ENCODE results near the gene ASIC2. TPM values are rescaled to one million over a fixed set of nuclear protein-coding genes. Genes with fewer than 3 reads are reported as not detected.
A peak's percentile ranks its signal among the peaks of the same experiment; 100 is the strongest.
"Not testable (repeated sequence)": the region's sequence is repeated elsewhere in the genome, so short reads cannot be mapped to it uniquely, and the experiment has no call there.

The ASIC2 gene
- total and polyA plus RNA-seq, 9 of the 15 experiments (the other 6 are each of a cell fraction or from before 2014, with no cell fraction given) = not detected

DNA sequence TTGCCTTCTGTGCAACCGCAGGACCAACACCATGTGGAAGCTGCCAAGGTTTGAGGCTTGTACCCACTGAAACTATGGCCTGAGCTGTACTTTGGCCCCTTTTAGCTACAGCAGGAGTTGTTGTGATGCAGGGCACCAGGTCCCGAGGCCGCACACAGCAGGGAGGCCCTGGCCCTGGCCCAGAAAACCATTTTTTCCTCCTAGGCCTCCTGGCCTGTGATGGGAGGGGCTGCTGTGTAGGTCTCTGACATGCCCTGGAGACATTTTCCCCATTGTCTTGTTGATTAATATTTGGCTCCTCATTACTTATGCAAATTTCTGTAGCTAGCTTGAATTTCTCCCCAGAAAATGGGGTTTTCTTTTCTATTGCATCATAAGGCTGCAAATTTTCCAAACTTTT is 311.5 kb downstream of the ASIC2 start (continued):
- TF ChIP-seq, protein P1, sequence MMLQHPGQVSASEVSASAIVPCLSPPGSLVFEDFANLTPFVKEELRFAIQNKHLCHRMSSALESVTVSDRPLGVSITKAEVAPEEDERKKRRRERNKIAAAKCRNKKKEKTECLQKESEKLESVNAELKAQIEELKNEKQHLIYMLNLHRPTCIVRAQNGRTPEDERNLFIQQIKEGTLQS (IDR thresholded peaks at IDR 0.05) = peak; percentile 28; the same call in 1 of the 2 replicates
- TF ChIP-seq, protein P1 (CRISPR knock-in tag; conservative IDR thresholded peaks at IDR 0.05) = not testable (repeated sequence)

DNA sequence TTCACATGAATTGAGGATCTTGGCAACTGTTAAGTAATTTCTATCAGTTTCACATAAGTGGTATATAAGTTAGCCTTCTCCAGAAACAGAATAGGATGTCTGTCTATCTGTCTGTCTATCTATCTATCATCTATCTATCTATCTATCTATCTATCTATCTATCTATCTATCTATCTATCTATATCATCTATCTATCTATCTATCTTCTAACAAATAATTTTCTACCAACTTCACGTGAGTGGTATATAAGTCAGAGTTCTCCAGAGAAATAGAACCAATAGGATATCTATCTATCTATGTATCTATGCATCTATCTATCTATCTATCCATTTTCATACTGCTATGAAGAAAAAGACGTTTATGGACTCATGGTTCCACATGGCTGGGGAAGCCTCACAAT is 312.9 kb downstream of the ASIC2 start:
- in situ Hi-C loops (cut with MboI) = no loop called here
- Histone ChIP-seq H3K27me3 (ENCODE audit: control insufficient read depth in 2 of 2, insufficient read depth in 2 of 2, low read length in 2 of 2) (no peaks in the 10 kb centered on the region), H3K4me1 (replicated peaks in 1 of 2; ENCODE audit: control insufficient read depth in 2 of 2, insufficient read depth in 2 of 2, low read length in 2 of 2) (peaks cover 0 to 3% of the 10 kb centered on the region in 2 experiments; a peak in 3 of 5 replicates), H4K20me1 (replicated peaks; ENCODE audit: control insufficient read depth, insufficient read depth, low read length) (no peaks in the 10 kb centered on the region), H3K9me3 (replicated peaks; ENCODE audit: control insufficient read depth, insufficient read depth, low read depth, low read length) (peaks cover 9% of the 10 kb centered on the region; the same call in 1 of the 2 replicates), H3K4me2 (ENCODE audit: insufficient read depth, low read length) (no peak overlapping the region), H3K4me3 (no peak overlapping the region), H2AFZ (ENCODE audit: low read depth, low read length) (no peak overlapping the region), H3K9ac (ENCODE audit: insufficient read depth in 1 of 2, low read depth in 2 of 2, low read length in 2 of 2) (no peak overlapping the region), H3K36me3 (ENCODE audit: control insufficient read depth, insufficient read depth, low read length) (no peaks in the 10 kb centered on the region), H3K9me1 (ENCODE audit: control insufficient read depth, insufficient read depth, low read length) (no peaks in the 10 kb centered on the region), H3K27ac (ENCODE audit: extremely low read depth, low read depth, low read length) (no peak overlapping the region), H3K79me2 (ENCODE audit: control insufficient read depth, insufficient read depth, low read length) (no peaks in the 10 kb centered on the region)
- CTCF ChIA-PET (ENCODE audit: low intra/inter-chr PET ratio) = no interaction called here
- WGBS (ENCODE audit: insufficient coverage, low coverage, missing lambda C conversion rate) = 10% methylated on average over 2 of the region's 2 CpGs
- no peak for DNase-seq (ENCODE audit: extremely low read depth in 1 of 4, low spot score in 3 of 4)
- ATAC-seq = no peak
- no TSS peak for BruUV-seq (replicated peaks)
- POLR2A ChIA-PET = interaction anchor here (0.8 to 1.9 kb wide), 2 partner anchors 18 to 321 kb away, joined by 3 to 8 read pairs; no protein-coding TSS in a partner anchor
- intact Hi-C loops (cut with micrococcal nuclease) = no loop called here
- no peak for FAIRE-seq
- no peak for TF ChIP-seq KAT8 (IDR thresholded peaks at IDR 0.05; ENCODE audit: low read depth)
- no peak for TF ChIP-seq POLR2H (tag; IDR thresholded peaks at IDR 0.05; ENCODE audit: low read depth)
- no peak for TF ChIP-seq HEY1 (CRISPR knock-in tag; IDR thresholded peaks at IDR 0.05; ENCODE audit: borderline replicate concordance)
- TF ChIP-seq MITF (IDR thresholded peaks at IDR 0.05) = no peak
- TF ChIP-seq CREM (IDR thresholded peaks at IDR 0.05; ENCODE audit: low read depth) = no peak
- TF ChIP-seq ZNF644 (tag; IDR thresholded peaks at IDR 0.05; ENCODE audit: low read depth) = no peak
- peak; percentile 60; the same call in 1 of the 2 replicates for TF ChIP-seq GATAD2B (IDR thresholded peaks at IDR 0.05; ENCODE audit: borderline replicate concordance)
- no peak for TF ChIP-seq ZNF121 (CRISPR knock-in tag; conservative IDR thresholded peaks at IDR 0.05)
- TF ChIP-seq CBX8 (IDR thresholded peaks at IDR 0.05; ENCODE audit: borderline replicate concordance, extremely low read depth, low read depth, low read length, poor library complexity, severe bottlenecking) = no peak
- TF ChIP-seq BMI1 (IDR thresholded peaks at IDR 0.05; ENCODE audit: low read length) = no peak
- peak; percentile 94 for TF ChIP-seq DACH1 (IDR thresholded peaks at IDR 0.05; ENCODE audit: partially characterized antibody)
- TF ChIP-seq L3MBTL2 (IDR thresholded peaks at IDR 0.05) = no peak
- no peak for TF ChIP-seq TGIF2 (CRISPR knock-in tag; IDR thresholded peaks at IDR 0.05)
- no peak for TF ChIP-seq NFE2 (IDR thresholded peaks at IDR 0.05; ENCODE audit: low read depth)
- TF ChIP-seq ZNF23 (CRISPR knock-in tag; IDR thresholded peaks at IDR 0.05) = no peak
- TF ChIP-seq, protein P2, sequence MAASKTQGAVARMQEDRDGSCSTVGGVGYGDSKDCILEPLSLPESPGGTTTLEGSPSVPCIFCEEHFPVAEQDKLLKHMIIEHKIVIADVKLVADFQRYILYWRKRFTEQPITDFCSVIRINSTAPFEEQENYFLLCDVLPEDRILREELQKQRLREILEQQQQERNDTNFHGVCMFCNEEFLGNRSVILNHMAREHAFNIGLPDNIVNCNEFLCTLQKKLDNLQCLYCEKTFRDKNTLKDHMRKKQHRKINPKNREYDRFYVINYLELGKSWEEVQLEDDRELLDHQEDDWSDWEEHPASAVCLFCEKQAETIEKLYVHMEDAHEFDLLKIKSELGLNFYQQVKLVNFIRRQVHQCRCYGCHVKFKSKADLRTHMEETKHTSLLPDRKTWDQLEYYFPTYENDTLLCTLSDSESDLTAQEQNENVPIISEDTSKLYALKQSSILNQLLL (CRISPR knock-in tag; IDR thresholded peaks at IDR 0.05; ENCODE audit: borderline replicate concordance) = no peak
- TF ChIP-seq ZNF551 (CRISPR knock-in tag; IDR thresholded peaks at IDR 0.05) = no peak
